HG03196 (cell line): ENCODE measurements around the gene ARHGDIB.

ENCODE experiments used
- ATAC-seq: cut with Tn5 transposase; IDR thresholded peaks from one replicate; pipeline ENCODE4 v1.9.1; 2021; ENCODE audit not compliant: unreplicated experiment

Gene ARHGDIB

DNA sequence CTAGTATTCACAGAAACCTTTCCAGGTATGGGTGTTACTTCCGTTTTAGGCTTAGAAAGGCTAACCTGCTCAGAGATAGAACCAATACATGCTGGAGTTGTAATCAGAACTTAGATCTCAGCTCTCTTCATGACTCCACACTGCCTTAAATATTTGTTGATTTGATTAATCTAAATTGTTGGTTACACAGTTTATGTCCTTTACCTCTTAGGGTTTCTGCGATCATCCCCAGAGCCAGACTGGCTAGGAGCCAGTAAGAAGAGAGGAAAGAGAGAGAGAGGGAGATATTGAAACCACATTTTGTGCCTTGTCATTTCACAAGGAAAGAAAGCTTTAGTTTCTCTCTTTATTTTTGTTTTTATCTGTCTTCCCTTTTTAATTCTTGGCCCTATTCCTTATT, 58.9 kb downstream of the ARHGDIB start:
- no peak for ATAC-seq

- ATAC-seq = no peak
These were observed 60.2 kb downstream of the ARHGDIB start for GRCh38 chr12:14901228-14901562.

- no peak for ATAC-seq
These were observed 60.7 kb downstream of the ARHGDIB start for GRCh38 chr12:14900521-14901227.

GRCh38 chr12:14896521-14897169, 64.8 kb downstream of the ARHGDIB start:
- no peak for ATAC-seq

- ATAC-seq = no peak
These were observed 67.7 kb downstream of the ARHGDIB start for GRCh38 chr12:14893506-14894250.

- ATAC-seq = no peak
These were observed 68.5 kb downstream of the ARHGDIB start for GRCh38 chr12:14892726-14893505.
